Measurements from ENCODE around the gene WNT6. TPM values are rescaled to one million over a fixed set of nuclear protein-coding genes. Genes with fewer than 3 reads are reported as not detected.
"Not testable (repeated sequence)": the region's sequence is repeated elsewhere in the genome, so short reads cannot be mapped to it uniquely, and the experiment has no call there.

WNT6 gene
- total RNA-seq, 1 donor from 2014 or later: not detected

DNA sequence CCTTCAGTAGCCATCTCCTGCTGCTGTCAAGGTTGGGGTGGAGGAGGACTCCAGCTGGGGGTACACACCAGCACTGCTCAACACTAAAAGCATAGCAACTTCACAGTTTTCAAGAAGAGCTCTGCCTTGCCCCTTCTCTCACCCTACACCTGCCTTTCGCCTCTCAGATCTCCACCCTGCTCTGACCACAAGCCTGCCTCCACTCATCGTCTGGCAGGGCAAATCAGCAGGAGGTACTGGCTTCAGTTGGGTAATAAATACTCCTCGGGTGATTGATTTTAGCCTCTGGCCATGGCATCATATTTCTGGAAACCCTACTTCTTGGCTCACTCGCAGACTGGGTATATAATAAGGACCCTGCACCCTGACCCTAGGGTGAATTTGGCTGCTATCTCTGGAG is 24.9 kb upstream of the WNT6 start:
- Mint-ChIP-seq H3K4me1 (ENCODE audit: low read depth) (peaks cover 21% of the 10 kb centered on the region), H3K4me3 (ENCODE audit: unreplicated experiment) (no peak overlapping the region), H3K9me3 (ENCODE audit: low read depth) (peaks cover 12% of the 10 kb centered on the region), H3K27me3 (ENCODE audit: low read depth) (peaks cover 25% of the 10 kb centered on the region), H3K36me3 (ENCODE audit: low read depth) (no peaks in the 10 kb centered on the region), H3K27ac (ENCODE audit: unreplicated experiment) (no peak overlapping the region)
- DNase-seq (ENCODE audit: low spot score): no peak
- TF ChIP-seq, protein P1, sequence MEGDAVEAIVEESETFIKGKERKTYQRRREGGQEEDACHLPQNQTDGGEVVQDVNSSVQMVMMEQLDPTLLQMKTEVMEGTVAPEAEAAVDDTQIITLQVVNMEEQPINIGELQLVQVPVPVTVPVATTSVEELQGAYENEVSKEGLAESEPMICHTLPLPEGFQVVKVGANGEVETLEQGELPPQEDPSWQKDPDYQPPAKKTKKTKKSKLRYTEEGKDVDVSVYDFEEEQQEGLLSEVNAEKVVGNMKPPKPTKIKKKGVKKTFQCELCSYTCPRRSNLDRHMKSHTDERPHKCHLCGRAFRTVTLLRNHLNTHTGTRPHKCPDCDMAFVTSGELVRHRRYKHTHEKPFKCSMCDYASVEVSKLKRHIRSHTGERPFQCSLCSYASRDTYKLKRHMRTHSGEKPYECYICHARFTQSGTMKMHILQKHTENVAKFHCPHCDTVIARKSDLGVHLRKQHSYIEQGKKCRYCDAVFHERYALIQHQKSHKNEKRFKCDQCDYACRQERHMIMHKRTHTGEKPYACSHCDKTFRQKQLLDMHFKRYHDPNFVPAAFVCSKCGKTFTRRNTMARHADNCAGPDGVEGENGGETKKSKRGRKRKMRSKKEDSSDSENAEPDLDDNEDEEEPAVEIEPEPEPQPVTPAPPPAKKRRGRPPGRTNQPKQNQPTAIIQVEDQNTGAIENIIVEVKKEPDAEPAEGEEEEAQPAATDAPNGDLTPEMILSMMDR (IDR thresholded peaks at IDR 0.05): no peak

DNA sequence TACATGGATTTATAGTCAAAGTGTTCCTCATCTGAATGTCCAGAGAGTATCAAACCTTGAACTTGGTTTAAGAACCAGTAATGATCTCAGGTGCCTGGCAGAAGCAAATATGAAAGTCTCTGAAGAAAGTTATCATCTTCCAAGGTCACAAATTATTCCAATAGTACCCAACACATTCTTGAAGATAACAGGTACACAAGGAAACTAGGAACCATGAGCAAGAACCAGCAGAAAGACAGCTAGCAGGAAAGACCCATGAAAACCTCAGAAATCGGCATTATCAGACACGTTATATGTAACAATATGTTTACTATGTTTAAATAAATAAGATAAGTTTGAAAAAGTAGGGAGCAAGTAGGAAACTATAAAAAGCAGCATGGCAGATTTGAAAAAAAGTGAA is 22.1 kb upstream of the WNT6 start:
- TF ChIP-seq, protein P1 (IDR thresholded peaks at IDR 0.05): no peak
- Mint-ChIP-seq H3K4me1 (ENCODE audit: low read depth) (peaks cover 15% of the 10 kb centered on the region), H3K36me3 (ENCODE audit: low read depth) (peaks cover 4% of the 10 kb centered on the region), H3K4me3 (ENCODE audit: unreplicated experiment) (no peak overlapping the region), H3K27me3 (ENCODE audit: low read depth) (peaks cover 18% of the 10 kb centered on the region), H3K27ac (ENCODE audit: unreplicated experiment) (no peak overlapping the region), H3K9me3 (ENCODE audit: low read depth) (peaks cover 24% of the 10 kb centered on the region)
- no peak for DNase-seq (ENCODE audit: low spot score)

DNA sequence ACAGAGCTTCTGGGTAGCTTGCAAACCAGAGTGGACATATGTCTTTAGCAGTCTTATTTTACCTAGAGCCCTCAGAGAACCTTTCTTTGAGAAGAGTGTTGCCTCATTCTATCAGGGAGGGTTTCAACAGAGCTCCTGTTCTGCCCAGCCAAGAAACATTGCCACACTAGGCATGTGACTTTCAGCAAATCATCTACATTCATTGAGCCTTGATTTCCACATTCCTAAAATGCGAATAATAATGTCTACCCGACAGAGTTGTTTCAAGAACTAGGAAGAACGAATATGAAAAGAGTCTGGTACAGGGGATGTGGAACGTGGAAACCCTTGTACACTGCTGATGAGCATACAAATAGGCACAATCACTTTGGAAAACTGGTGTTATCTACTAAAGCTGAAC is 20.2 kb upstream of the WNT6 start:
- Mint-ChIP-seq H3K27ac (ENCODE audit: unreplicated experiment) (no peak overlapping the region), H3K36me3 (ENCODE audit: low read depth) (peaks cover 6% of the 10 kb centered on the region), H3K27me3 (ENCODE audit: low read depth) (peaks cover 21% of the 10 kb centered on the region), H3K4me3 (ENCODE audit: unreplicated experiment) (no peak overlapping the region), H3K4me1 (ENCODE audit: low read depth) (peaks cover 7% of the 10 kb centered on the region), H3K9me3 (ENCODE audit: low read depth) (peaks cover 27% of the 10 kb centered on the region)
- TF ChIP-seq, protein P1 (IDR thresholded peaks at IDR 0.05): no peak
- no peak for DNase-seq (ENCODE audit: low spot score)

DNA sequence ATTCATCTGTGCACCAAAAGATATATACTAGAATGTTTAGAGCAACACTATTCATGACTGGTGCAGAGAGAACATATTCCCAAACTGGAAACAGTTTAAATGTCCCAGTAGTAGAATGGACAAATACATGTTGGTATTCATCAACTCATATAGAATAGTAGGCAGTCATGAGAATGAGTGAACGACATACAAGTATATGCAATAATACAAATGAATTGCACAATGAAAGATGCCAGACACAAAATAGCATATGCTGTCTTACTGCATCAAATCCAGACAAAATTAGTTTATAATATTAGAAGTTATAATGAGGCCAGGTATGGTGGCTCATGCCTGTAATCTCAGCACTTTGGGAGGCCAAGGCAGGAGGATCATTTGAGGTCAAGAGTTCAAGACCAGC is 19.7 kb upstream of the WNT6 start:
- H3K27ac Mint-ChIP-seq (ENCODE audit: unreplicated experiment): no peak overlapping the region
- peaks cover 6% of the 10 kb centered on the region for H3K36me3 Mint-ChIP-seq (ENCODE audit: low read depth)
- peaks cover 7% of the 10 kb centered on the region for H3K4me1 Mint-ChIP-seq (ENCODE audit: low read depth)
- peaks cover 27% of the 10 kb centered on the region for H3K9me3 Mint-ChIP-seq (ENCODE audit: low read depth)
- H3K4me3 Mint-ChIP-seq (ENCODE audit: unreplicated experiment): no peak overlapping the region
- TF ChIP-seq, protein P1 (IDR thresholded peaks at IDR 0.05): no peak
- no peak for DNase-seq (ENCODE audit: low spot score)
- H3K27me3 Mint-ChIP-seq (ENCODE audit: low read depth): peaks cover 17% of the 10 kb centered on the region

DNA sequence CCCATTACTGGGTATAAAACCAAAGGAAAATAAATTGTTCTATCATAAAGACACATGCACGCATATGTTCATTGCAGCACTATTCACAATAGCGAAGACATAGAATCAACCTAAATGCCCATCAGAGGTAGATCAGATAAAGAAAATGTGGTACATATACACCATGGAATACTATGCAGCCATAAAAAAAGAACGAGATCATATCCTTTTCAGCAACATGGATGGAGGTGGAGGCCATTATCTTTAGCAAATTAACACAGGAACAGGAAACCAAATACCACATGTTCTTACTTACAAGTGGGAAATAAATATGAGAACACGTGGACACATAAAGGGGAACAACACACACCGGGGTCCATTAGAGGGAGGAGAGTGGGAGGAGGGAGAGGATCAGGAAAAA is 15.3 kb upstream of the WNT6 start:
- H3K27ac Mint-ChIP-seq (ENCODE audit: unreplicated experiment); DNase-seq (ENCODE audit: low spot score); H3K36me3 Mint-ChIP-seq (ENCODE audit: low read depth); H3K4me1 Mint-ChIP-seq (ENCODE audit: low read depth); H3K4me3 Mint-ChIP-seq (ENCODE audit: unreplicated experiment): not testable (repeated sequence)
- Mint-ChIP-seq H3K27me3 (ENCODE audit: low read depth) (peaks cover 12% of the 10 kb centered on the region), H3K9me3 (ENCODE audit: low read depth) (peaks cover 15% of the 10 kb centered on the region)

DNA sequence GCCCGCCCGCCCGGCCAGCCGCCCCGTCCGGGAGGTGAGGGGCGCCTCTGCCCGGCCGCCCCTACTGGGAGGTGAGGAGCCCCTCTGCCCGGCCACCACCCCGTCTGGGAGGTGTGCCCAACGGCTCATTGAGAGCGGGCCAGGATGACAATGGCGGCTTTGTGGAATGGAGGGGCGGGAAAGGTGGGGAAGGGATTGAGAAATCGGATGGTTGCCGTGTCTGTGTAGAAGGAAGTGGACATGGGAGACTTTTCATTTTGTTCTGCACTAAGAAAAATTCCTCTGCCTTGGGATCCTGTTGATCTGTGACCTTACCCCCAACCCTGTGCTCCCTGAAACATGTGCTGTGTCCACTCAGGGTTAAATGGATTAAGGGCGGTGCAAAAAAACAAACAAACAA is 12.6 kb upstream of the WNT6 start:
- not testable (repeated sequence) for H3K9me3 Mint-ChIP-seq (ENCODE audit: low read depth); H3K27me3 Mint-ChIP-seq (ENCODE audit: low read depth); H3K36me3 Mint-ChIP-seq (ENCODE audit: low read depth); DNase-seq (ENCODE audit: low spot score); H3K4me3 Mint-ChIP-seq (ENCODE audit: unreplicated experiment); H3K27ac Mint-ChIP-seq (ENCODE audit: unreplicated experiment); H3K4me1 Mint-ChIP-seq (ENCODE audit: low read depth)

All from chondrocyte (in vitro differentiated cells).